Bronchus fibroblast of lung (primary cell): ENCODE data around the gene CD7. TPM values are rescaled to one million over a fixed set of nuclear protein-coding genes. Genes with fewer than 3 reads are reported as not detected.

ENCODE experiments used
- total RNA-seq: library from RNA; depleted of rRNA; stranded (reverse); fragments of >200 nt; gene quantifications from 2 replicates; pipeline ENCODE4 v1.2.3, GENCODE V29; 2015

The CD7 gene
- total RNA-seq, result 0.30 and 0.34 TPM in 2 replicates

GRCh38 chr17:82317394-82318168, at the start of gene CD7:
Gene CD7 (minus strand): TSS chr17:82317608. CDS start chr17:82317495, 113 bp downstream.

DNA sequence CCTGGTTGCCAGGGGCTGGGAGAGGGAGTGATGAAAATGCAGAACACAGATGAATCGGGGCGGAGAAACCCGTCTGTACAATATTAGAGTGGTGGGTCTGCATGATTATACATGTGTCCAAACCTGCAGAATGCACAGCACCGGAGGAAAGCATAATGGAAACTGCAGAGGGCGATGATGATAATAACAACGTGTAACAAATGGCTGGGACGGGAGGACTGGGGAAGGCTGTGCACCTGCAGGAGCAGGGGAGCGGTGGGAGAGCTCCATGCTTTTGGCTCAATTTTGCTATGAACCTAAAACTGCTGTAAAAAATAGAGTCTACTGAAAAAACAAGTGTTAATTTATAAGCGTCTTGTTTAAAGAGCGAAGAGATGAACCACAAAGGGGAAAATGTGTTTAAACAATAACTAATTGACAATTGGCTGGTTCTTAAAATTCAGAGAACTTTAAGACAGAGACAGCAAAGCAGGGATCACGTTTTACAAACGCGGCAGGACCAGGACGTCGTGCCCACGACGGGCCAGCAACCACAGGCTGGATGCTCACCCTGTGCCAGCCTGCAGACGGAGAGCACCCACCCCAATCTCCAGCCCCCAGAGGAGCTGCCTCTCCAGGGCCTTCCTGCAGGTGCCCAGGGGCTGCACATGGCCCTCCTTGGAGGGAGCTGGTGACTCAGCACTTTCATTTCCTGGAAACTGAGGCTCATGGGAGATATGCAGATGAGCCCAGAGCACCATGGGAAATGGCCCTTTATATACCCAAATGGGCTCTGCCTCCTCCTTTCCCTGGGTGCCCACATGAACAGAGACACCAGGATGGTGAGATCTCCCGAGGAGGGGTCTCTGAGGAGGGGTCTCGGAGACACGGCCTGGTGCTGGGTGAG, 41.3 kb upstream of the CD7 start, which contains the start of gene TEX19:
TSS of gene TEX19 (plus strand) at position 783 of the 886 bp plus-strand sequence. CDS start 2,904 bp downstream, outside the sequence.

GRCh38 chr17:82333279-82334171, 16.1 kb upstream of the CD7 start, which contains the start of gene SECTM1:
Gene SECTM1 (minus strand): TSS chr17:82333766. CDS start chr17:82327240, 6,526 bp downstream.

GRCh38 chr17:82273327-82274133, 43.9 kb downstream of the CD7 start, which contains the start of gene CSNK1D:
Gene CSNK1D (minus strand): TSS chr17:82273700. CDS start chr17:82273381, 319 bp downstream.

Other genes starting within 250 kb of the CD7 start
- gene FASN, start 219.4 kb downstream of the CD7 start, total RNA-seq, result 625 and 631 TPM in 2 replicates
- gene CCDC57, start 104.8 kb downstream of the CD7 start, total RNA-seq, result 9.2 and 11.1 TPM in 2 replicates
- 201 and 213 TPM in 2 replicates for gene SLC16A3, start 88.6 kb downstream of the CD7 start, total RNA-seq
- 31.8 and 34.0 TPM in 2 replicates for gene CSNK1D, start 43.9 kb downstream of the CD7 start, total RNA-seq
- 12.9 and 14.0 TPM in 2 replicates for gene SECTM1, start 16.2 kb upstream of the CD7 start, total RNA-seq
- gene TEX19, start 41.6 kb upstream of the CD7 start, total RNA-seq, result not detected in 2 replicates
- gene UTS2R, start 54.2 kb upstream of the CD7 start, total RNA-seq, result not detected in 2 replicates
- gene HEXD, start 100.7 kb upstream of the CD7 start, total RNA-seq, result 8.8 and 9.9 TPM in 2 replicates
- gene OGFOD3, start 101.0 kb upstream of the CD7 start, total RNA-seq, result 24.8 and 30.4 TPM in 2 replicates
- 68.1 and 68.7 TPM in 2 replicates for gene CYBC1, start 133.1 kb upstream of the CD7 start, total RNA-seq
- gene NARF, start 141.1 kb upstream of the CD7 start, total RNA-seq, result 29.4 and 40.4 TPM in 2 replicates
- gene FOXK2, start 202.1 kb upstream of the CD7 start, total RNA-seq, result 36.6 and 36.7 TPM in 2 replicates